ENCODE data around the gene IL25.
"Not testable (repeated sequence)": the region's sequence is repeated elsewhere in the genome, so short reads cannot be mapped to it uniquely, and the experiment has no call there.

Gene IL25

DNA sequence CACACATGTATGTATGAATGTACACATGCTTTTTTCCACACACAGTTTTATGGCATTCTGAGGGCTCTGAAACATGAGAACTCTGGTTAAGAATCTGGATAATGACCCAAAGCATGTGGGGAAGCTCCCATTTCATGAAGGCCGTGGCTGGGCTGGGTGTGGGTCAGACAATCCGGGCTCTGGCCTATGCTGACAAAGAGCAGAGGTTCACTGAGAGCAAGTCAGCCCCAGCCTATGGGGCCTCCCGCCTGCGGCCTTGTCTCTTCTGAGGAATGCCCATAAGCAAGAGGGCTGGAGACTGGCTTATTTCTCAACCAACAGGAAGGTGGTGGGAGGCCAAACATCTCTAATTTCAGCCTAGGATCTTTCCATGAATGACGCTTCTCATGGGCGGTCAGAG, 27.0 kb downstream of the IL25 start:
- Mint-ChIP-seq H3K4me1 (peaks cover 0 to 6% of the 10 kb centered on the region in 2 donors), H3K9me3 (no peaks in the 10 kb centered on the region), H3K36me3 (no peaks in the 10 kb centered on the region), H3K27me3 (peaks cover 28 to 36% of the 10 kb centered on the region in 2 donors), H3K27ac (no peak overlapping the region), H3K4me3 (no peak overlapping the region)
- ATAC-seq (replicated peaks) (no peak), DNase-seq (no peak)

DNA sequence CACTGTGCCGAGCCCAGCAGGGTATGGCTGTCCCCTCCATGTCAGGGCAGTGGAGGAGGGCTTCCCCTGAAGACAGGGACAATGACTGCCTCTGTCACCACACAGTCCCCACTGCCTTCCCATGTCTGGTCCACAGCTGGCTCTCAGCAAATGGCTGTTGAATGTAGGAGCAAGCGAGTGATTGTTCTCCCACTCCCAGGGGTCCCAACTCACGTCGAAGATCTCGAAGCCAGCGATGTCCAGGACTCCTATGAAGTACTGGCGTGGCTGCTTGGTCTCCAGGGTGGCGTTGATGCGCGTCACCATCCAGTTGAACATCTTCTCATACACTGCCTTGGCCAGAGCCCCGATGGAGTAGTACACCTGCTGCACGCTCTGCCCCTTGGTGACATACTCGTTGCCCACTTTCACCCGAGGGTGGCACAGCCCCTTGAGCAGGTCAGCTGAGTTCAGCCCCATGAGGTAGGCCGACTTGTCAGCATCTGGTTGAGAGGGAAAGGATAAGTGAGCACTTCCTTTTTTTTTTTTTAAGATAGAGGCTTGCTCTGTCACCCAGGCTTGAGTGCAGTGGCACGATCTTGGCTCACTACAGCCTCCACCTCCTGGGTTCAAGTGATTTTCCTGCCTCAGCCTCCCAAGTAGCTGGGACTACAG, 28.0 kb downstream of the IL25 start:
- H3K27ac Mint-ChIP-seq, DNase-seq, H3K4me1 Mint-ChIP-seq, H3K36me3 Mint-ChIP-seq, H3K9me3 Mint-ChIP-seq, H3K4me3 Mint-ChIP-seq: not testable (repeated sequence)
- peaks cover 35 to 42% of the 10 kb centered on the region in 2 donors for H3K27me3 Mint-ChIP-seq
- peak; percentile 46 to 47 for ATAC-seq (replicated peaks)

DNA sequence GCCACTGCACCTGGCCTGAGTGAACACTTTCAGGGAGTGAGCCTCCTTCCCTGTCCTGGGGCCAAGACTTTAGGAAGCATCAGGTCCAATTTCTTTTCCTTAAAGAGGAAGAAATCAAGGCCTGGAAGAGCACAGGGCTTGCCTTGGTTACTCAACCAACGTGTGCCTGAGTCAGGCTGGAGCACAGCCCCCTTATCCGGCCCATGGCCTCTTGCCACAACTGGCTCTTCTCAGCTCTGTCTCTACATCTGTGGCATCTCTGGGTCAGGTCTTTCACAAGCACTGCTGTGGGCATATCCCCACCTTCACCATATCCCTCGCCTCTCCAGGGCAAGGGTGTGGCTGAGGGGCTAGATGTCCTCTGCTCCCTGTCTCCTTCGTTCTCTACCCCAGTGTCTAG, 28.7 kb downstream of the IL25 start:
- DNase-seq (no peak), ATAC-seq (replicated peaks) (no peak)
- Mint-ChIP-seq H3K27me3 (peaks cover 42 to 48% of the 10 kb centered on the region in 2 donors), H3K36me3 (no peaks in the 10 kb centered on the region), H3K4me3 (no peak overlapping the region), H3K9me3 (no peaks in the 10 kb centered on the region), H3K4me1 (peaks cover 12 to 15% of the 10 kb centered on the region in 2 donors), H3K27ac (no peak overlapping the region)

- Mint-ChIP-seq H3K27ac (no peak overlapping the region), H3K4me3 (no peak overlapping the region), H3K27me3 (peaks cover 54 to 59% of the 10 kb centered on the region in 2 donors), H3K36me3 (no peaks in the 10 kb centered on the region), H3K9me3 (no peaks in the 10 kb centered on the region), H3K4me1 (peaks cover 19% of the 10 kb centered on the region in 2 donors)
- ATAC-seq (replicated peaks) (no peak), DNase-seq (no peak)
Observed at GRCh38 chr14:23402296-23403138, 29.9 kb downstream of the IL25 start.

- no peaks in the 10 kb centered on the region for H3K9me3 Mint-ChIP-seq
- peaks cover 59 to 60% of the 10 kb centered on the region in 2 donors for H3K27me3 Mint-ChIP-seq
- H3K27ac Mint-ChIP-seq: no peak overlapping the region
- ATAC-seq (replicated peaks): no peak
- H3K4me3 Mint-ChIP-seq: no peak overlapping the region
- H3K36me3 Mint-ChIP-seq: no peaks in the 10 kb centered on the region
- no peak for DNase-seq
- peaks cover 19 to 21% of the 10 kb centered on the region in 2 donors for H3K4me1 Mint-ChIP-seq
Observed at GRCh38 chr14:23403139-23403438, 30.5 kb downstream of the IL25 start.

DNA sequence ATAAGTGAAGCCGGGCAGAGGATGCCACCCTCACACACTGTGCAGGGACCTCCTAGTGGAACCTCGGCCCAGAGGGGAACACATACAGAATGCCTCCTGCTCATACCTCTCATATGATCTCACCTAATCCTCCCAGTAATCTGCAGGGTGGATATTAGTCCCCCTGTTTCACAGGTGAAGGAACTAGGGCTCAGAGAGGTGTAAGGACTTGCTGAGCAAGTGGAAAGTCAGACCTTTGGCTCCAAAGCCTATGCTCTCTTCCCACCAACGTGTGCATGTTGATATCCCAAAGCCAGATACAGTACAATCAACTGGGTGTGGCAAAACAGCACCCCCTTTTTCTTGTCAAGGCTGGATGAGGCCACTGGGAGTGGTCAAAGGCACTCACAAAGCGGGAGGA, 31.3 kb downstream of the IL25 start:
- Mint-ChIP-seq H3K36me3 (no peaks in the 10 kb centered on the region), H3K27ac (no peak overlapping the region), H3K4me1 (peaks cover 20 to 23% of the 10 kb centered on the region in 2 donors), H3K27me3 (peaks cover 61 to 65% of the 10 kb centered on the region in 2 donors), H3K9me3 (no peaks in the 10 kb centered on the region), H3K4me3 (no peak overlapping the region)
- DNase-seq (no peak), ATAC-seq (replicated peaks) (no peak)

DNA sequence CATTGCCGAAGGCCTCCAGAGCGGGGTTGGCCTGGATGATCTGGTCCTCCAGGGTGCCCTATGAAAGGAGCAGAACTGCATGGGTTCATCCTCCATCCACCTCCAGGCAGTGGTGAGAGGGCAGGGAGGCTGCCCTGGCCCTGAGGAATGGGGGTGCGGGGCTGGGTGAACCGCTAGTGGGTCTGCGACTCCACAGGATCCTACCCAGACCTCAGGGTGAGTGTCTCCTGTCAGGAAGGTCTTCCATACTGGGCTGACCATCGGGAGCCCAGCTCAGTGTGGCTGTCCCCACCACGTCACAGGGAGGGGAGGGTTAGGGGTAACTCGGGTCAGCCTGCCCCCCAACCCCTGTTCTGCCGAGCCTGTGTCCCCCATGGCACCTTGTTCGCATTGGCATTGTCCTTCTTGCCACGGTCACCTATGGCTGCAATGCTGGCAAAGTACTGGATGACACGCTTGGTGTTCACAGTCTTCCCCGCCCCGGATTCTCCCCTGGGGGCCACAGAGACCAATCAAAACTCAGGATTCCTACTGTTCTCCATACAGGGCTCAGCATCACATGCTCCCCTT, 31.8 kb downstream of the IL25 start:
- Mint-ChIP-seq H3K36me3 (no peaks in the 10 kb centered on the region), H3K4me3 (no peak overlapping the region), H3K27ac (no peak overlapping the region), H3K27me3 (peaks cover 62 to 68% of the 10 kb centered on the region in 2 donors), H3K4me1 (peaks cover 25 to 26% of the 10 kb centered on the region in 2 donors), H3K9me3 (no peaks in the 10 kb centered on the region)
- no peak for ATAC-seq (replicated peaks)
- DNase-seq: no peak

DNA sequence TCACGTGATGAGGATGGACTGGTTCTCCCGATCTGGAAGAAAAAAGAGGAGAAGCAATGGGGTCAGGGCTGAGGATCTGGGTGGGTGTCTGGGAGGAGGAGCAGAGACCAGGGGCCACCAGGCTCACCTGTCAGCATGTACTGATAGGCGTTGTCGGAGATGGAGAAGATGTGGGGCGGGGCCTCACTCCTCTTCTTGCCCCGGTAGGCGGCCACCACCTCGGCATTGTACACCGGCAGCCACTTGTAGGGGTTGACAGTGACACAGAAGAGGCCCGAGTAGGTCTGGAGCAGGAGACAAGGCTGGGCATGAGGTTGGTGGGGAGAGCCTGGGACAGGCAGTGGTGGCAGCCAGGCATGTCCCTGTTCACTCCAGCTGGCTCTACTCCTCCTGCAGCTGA, 32.5 kb downstream of the IL25 start:
- ATAC-seq (replicated peaks) (no peak), DNase-seq (no peak)
- Mint-ChIP-seq H3K4me1 (peaks cover 27% of the 10 kb centered on the region in 2 donors), H3K4me3 (no peak overlapping the region), H3K36me3 (no peaks in the 10 kb centered on the region), H3K27me3 (peaks cover 62 to 71% of the 10 kb centered on the region in 2 donors), H3K27ac (no peak overlapping the region), H3K9me3 (no peaks in the 10 kb centered on the region)

- Mint-ChIP-seq H3K27me3 (peaks cover 67 to 74% of the 10 kb centered on the region in 2 donors), H3K4me1 (peaks cover 27% of the 10 kb centered on the region in 2 donors), H3K4me3 (no peak overlapping the region), H3K36me3 (no peaks in the 10 kb centered on the region), H3K27ac (no peak overlapping the region), H3K9me3 (no peaks in the 10 kb centered on the region)
- DNase-seq (no peak), ATAC-seq (replicated peaks) (no peak)
Observed at GRCh38 chr14:23405516-23406025, 33.0 kb downstream of the IL25 start.

DNA sequence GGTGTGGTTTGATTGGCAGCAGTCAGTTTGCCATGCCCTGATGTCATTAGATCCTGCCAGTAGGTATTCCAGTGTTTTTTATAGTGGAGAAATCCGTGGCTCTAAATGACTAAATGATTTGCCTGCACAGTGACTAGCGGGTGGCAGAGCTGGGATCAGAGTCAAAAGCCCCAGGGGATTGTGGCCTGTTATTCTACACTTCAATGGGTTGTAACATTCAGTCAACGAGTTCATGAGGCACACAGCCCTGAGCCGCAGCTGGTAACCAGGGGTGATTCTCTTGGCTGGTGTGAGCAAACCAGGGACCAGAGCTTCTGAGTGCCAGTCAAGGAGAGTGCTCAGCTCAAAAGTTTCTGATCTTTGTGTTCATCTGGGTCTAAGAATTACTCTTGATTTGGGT, 33.6 kb downstream of the IL25 start:
- ATAC-seq (replicated peaks) (peak; percentile 83 to 90), DNase-seq (peak; percentile 48)
- Mint-ChIP-seq H3K36me3 (no peaks in the 10 kb centered on the region), H3K4me3 (no peak overlapping the region), H3K27ac (no peak overlapping the region), H3K4me1 (peaks cover 26 to 27% of the 10 kb centered on the region in 2 donors), H3K27me3 (peaks cover 73 to 76% of the 10 kb centered on the region in 2 donors), H3K9me3 (no peaks in the 10 kb centered on the region)

- H3K4me1 Mint-ChIP-seq: peaks cover 26 to 27% of the 10 kb centered on the region in 2 donors
- DNase-seq (no peak), ATAC-seq (replicated peaks) (no peak)
- no peak overlapping the region for H3K4me3 Mint-ChIP-seq
- no peak overlapping the region for H3K27ac Mint-ChIP-seq
- H3K27me3 Mint-ChIP-seq: peaks cover 73 to 77% of the 10 kb centered on the region in 2 donors
- no peaks in the 10 kb centered on the region for H3K36me3 Mint-ChIP-seq
- no peaks in the 10 kb centered on the region for H3K9me3 Mint-ChIP-seq
Observed at GRCh38 chr14:23406725-23407355, 34.2 kb downstream of the IL25 start.

DNA sequence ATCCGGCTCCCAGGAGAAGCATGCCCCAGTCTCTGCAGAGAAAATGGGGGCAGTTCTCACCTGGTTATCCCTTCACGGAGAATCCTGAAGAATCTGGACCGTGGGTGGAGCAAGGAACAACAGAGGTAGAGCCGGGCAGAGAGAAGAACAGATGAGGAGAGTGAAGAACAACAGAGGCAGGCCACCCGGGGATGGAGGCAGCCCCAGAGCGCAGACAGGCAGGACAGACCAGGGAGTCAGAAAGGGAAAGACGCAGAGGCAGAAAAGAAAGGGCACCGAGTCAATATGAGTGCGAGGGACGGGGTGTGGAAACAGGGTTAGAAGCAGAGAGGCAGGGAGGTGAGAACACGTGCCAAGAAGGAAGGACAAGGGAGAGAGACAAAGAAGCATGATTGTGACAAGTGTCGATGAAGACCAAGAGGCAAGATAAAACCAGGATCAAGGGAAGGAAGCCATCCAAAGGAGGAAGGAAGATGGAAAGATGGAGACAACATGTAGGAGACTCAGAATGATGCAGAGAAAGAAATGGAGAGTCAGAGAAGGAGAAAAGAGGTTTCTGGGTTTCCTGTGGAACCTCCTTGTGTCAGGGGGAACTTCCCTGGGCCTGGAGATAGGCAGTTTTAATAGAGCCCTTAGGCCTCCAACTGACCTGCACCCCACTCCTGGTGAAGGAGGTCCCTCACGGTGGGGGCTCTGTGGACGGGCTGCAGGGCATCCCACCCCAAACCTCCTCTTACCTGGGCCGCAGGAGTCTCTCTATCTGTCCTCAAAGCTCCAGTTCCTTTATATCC, 35.1 kb downstream of the IL25 start, which contains the start of gene MYH6:
MYH6 (minus strand) TSS at position 758 of the 791 bp plus-strand sequence. CDS start 1,050 bp downstream, outside the sequence.
- H3K27me3 Mint-ChIP-seq: peaks cover 71 to 77% of the 10 kb centered on the region in 2 donors

DNA sequence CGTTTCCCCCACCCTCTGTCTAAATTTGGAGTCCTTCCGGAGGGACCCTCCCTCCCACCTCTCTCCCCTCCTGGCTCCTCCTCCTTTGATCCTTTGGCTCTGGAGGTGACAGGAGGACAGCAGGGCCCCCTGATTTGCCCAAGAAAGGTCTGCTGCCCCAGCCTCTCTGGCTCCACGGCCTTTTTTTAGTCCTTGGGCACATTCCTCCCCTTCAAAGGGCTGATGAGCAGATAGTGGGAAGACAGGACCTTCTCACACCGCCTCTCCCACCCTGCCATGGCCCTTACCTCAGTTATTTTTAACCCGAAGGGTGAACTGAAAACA, 35.7 kb downstream of the IL25 start:
- H3K27me3 Mint-ChIP-seq: peaks cover 68 to 77% of the 10 kb centered on the region in 2 donors
- H3K27ac Mint-ChIP-seq: no peak overlapping the region
- H3K36me3 Mint-ChIP-seq: no peaks in the 10 kb centered on the region

More for the DNA sequence above, 35.1 kb downstream of the IL25 start, which contains the start of gene MYH6:
- Mint-ChIP-seq H3K4me3 (no peak within 1 kb of the TSS), H3K9me3 (no peaks in the 10 kb centered on the region), H3K36me3 (no peaks in the 10 kb centered on the region), H3K27ac (no peak within 1 kb of the TSS), H3K4me1 (peaks cover 26 to 27% of the 10 kb centered on the region in 2 donors)
- DNase-seq (no peak), ATAC-seq (replicated peaks) (no peak)

More for the DNA sequence above, 35.7 kb downstream of the IL25 start:
- H3K9me3 Mint-ChIP-seq: no peaks in the 10 kb centered on the region
- peaks cover 22 to 27% of the 10 kb centered on the region in 2 donors for H3K4me1 Mint-ChIP-seq
- no peak for DNase-seq
- H3K4me3 Mint-ChIP-seq: no peak overlapping the region
- no peak for ATAC-seq (replicated peaks)
